NCI-H146 treated with DMSO at 0.1 percent for 48 hours (cell line): ENCODE data around the gene CATSPERZ.
"Not testable (repeated sequence)": the region's sequence is repeated elsewhere in the genome, so short reads cannot be mapped to it uniquely, and the experiment has no call there.

Experiments used
- DNase-seq: peaks from one replicate; lab custom pipeline; 2025; ENCODE audit not compliant: unreplicated experiment; lab: John Stamatoyannopoulos, UW

CATSPERZ gene

GRCh38 chr11:64298966-64299846, 952 bp upstream of the CATSPERZ start:
- no peak for DNase-seq

DNA sequence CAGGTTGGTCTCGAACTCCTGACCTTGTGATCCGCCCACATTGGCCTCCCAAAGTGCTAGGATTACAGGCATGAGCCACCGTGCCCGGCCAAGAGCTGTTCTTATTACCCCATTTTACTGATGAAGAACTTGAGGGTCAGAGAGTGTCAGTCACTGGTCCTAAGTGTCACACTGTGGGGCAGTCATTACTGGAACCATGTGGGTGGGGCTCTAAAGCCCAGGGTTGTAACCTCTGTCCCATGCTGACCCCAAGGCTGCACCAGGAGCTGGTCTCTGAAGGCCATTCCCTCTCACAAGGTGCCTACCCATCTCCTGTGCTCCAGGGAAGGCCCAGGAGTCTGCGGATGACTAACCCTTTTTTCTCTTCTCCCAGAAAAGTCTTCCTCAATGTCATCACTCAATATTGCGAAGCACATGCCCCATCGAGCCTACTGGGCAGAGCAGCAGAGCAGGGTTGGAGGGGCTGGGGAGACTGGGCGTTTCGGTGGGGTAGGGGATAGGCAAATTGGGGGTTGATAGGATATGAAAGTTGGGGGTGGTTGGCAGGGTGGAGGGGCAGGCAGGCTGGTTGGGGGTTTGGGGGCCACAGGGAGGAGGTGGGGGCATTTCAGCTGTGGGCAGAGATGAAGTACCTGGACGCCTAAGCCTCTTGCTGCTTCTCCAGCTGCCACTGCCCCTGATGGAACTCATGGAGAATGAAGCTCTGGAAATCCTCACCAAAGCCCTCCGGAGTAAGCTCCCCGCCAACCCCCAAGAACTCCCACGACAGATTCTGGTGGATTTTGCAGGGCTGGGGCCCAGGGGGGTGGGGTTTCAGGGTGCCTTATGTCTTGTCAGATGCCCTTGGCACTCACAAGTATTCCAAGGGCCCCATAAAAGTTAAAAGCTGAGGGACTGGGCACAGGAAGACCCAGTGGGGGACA, 3.2 kb downstream of the CATSPERZ start:
- no peak for DNase-seq

DNA sequence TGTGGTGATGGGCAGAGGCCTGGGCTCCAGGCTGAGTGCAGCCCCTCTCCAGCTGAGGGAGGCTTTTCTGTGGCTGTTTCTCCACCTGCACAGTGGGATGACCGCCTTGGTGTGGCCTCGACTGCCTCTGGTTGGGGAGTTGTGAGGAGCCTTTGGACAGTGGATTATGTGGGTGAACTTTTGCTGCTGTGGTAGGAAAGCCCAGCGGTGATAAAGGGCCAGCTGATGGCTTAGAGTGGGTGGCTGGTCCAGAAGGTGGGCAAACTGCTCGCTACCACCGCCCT, 3.8 kb downstream of the CATSPERZ start:
- no peak for DNase-seq

DNA sequence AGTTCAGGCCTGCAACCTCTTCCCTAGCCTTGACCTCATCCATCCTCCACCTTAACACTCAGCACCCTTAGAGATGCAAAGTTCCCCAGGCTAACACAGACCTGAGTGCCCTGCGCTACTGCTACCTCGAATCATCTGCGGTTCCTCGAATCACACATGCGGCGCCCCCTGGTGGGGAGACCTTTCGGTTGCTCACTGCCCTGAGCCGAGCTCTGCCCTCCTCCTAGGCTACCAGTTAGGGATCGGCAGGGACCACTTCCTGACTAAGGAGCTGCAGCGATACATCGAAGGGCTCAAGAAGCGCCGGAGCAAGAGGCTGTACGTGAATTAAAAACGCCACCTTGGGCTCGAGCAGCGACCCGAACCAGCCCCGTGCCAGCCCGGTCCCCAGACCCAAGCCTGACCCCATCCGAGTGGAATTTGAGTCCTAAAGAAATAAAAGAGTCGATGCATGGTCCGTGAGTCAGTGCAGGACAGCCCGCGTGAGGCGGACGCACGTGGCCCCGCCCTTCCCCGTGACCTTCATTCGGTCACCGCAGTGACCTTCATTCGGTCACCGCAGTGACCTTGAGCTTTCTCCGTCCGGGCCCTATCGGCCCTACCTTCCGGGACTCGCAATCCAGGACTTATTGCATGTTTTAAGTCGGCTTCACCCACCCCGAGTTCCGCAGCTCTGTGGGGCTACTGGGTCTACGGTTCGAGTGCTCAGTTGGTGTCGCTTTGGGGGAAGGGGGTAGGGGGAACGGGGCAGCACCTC, 4.3 kb downstream of the CATSPERZ start:
- DNase-seq, result peak; percentile 80

- peak; percentile 98 for DNase-seq
These were observed 5.0 kb downstream of the CATSPERZ start, which contains the start of gene ESRRA for GRCh38 chr11:64305075-64305690. Gene ESRRA, plus strand, starts transcription at chr11:64305524. Its CDS starts 1,656 bp downstream, at chr11:64307180.

DNA sequence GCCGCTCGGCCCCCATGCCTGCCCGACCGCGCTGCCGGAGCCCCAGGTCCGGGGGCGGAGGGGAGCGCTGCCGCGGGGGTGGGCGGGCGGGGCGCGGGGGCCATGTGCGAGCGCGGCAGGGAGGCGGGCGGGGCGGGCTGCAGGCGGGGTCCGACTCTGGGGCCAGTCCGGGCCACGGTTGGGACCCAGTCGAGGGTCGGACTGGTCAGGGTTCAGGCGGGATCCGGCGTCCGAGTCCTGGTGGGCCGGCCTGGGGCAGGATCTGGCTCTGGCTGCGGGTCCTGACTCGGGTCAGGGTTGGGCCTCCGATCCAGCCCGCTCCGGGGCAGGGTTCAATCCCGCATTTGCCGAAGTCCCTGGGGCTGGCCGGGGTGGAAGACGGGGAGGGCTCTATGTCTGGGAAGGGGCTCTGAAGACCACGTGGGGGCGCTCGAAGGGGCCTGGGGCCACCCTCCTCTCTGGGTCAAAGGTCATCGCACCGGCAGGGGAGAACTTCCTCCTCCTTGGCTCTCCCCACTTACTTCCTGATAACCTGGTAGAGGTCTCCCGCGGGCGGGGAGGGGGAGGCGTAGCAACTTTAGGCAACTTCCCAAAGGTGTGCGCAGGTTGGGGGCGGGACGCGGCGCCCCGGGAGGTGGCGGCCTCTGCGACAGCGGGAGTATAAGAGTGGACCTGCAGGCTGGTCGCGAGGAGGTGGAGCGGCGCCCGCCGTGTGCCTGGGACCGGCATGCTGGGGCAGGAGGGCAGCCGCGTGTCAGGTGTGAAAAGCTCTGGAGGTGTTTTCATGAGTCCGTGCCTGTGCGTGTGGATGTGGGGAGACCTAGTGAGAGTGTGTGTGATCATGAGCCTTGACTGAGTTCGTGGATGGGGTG, 5.8 kb downstream of the CATSPERZ start:
- peak; percentile 41 for DNase-seq

GRCh38 chr11:64306563-64306875, 6.4 kb downstream of the CATSPERZ start:
- DNase-seq, result no peak

DNA sequence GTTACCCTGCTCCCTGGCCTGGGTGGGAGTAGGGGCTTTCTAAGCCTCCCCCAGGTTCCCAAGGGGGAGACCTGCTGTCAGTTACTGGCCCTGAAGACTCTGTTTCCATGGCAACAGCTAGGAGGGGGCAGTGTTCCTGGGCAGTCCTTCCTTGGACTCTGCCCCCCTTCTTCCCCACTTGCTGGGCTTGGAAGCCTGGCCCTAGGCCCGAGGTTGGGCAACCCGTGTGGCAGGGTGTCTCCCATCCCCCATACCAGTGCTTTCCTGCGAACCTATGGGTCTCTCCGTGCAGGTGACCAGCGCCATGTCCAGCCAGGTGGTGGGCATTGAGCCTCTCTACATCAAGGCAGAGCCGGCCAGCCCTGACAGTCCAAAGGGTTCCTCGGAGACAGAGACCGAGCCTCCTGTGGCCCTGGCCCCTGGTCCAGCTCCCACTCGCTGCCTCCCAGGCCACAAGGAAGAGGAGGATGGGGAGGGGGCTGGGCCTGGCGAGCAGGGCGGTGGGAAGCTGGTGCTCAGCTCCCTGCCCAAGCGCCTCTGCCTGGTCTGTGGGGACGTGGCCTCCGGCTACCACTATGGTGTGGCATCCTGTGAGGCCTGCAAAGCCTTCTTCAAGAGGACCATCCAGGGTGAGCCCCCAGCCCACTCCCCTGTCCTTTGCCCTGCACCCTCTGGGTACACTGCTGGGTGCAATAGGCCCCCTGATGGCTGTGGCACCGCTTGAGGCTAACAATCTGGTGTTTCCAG, 6.9 kb downstream of the CATSPERZ start:
- DNase-seq, result no peak

DNA sequence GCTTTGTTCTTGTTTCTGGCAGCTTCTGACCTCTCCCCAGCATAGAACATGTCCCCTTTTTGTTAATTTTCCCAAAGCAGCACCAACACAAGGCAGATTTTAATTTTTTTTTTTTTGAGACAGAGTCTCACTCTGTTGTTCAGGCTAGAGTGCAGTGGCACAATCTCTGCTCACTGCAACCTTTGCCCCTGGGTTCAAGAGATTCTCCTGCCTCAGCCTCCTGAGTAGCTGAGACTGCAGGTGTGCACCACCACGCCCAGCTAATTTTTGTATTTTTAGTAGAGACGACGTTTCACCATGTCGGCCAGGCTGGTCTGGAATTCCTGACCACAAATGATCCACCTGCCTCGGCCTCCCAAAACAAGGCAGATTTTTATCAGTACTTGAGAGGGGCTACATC, 7.6 kb downstream of the CATSPERZ start:
- DNase-seq, result not testable (repeated sequence)

- DNase-seq, result no peak
These were observed 12.8 kb downstream of the CATSPERZ start for GRCh38 chr11:64312947-64313346.

DNA sequence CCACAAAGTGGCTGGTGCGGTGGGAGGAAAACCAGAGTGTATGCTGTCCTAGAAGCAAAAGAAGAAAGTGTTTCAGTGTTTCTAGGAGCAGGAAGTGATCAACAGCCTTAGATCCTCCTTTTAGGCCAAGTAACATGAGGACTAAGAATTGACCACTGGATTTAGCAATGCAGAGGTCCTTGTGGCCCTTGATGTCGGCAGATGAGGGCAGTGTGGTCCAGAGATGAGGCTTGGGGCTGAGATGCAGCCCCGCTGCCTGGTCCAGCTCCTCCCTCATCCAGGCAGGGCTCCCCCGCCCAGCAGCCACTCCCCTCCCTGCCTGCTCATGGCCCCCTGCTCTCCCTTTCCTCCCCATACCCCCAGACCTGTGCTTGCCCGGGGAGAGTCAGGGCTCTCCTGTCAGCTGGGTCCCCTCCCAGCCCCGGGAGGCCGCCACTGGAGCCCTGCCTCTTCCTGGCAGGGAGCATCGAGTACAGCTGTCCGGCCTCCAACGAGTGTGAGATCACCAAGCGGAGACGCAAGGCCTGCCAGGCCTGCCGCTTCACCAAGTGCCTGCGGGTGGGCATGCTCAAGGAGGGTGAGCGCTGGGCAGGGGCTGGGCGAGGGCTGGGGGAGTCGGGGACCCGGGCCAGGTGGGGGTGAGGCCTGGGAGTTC, 13.5 kb downstream of the CATSPERZ start:
- no peak for DNase-seq

DNA sequence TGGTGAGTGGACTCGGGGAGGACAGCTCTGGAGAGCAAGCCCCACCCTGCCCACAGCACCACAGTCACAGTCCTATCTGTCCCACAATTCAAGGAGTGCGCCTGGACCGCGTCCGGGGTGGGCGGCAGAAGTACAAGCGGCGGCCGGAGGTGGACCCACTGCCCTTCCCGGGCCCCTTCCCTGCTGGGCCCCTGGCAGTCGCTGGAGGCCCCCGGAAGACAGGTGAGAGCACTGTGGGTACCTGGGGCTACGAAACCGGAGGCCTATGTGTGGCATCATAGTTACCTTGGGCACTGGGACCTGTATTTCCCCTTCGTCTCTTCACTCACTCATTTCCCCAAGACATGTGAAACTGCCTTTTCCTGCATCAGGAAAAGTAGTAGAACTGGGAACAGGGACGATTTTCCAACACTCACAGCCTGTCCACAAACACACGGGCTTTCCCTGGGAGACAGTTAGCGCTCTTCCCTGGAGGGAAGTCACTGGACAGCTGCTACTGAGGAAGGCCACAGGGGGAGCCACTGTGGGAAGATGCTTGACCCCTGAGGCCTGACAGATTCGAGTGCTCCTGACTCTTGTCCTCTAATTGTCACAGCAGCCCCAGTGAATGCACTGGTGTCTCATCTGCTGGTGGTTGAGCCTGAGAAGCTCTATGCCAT, 14.1 kb downstream of the CATSPERZ start:
- DNase-seq, result no peak

DNA sequence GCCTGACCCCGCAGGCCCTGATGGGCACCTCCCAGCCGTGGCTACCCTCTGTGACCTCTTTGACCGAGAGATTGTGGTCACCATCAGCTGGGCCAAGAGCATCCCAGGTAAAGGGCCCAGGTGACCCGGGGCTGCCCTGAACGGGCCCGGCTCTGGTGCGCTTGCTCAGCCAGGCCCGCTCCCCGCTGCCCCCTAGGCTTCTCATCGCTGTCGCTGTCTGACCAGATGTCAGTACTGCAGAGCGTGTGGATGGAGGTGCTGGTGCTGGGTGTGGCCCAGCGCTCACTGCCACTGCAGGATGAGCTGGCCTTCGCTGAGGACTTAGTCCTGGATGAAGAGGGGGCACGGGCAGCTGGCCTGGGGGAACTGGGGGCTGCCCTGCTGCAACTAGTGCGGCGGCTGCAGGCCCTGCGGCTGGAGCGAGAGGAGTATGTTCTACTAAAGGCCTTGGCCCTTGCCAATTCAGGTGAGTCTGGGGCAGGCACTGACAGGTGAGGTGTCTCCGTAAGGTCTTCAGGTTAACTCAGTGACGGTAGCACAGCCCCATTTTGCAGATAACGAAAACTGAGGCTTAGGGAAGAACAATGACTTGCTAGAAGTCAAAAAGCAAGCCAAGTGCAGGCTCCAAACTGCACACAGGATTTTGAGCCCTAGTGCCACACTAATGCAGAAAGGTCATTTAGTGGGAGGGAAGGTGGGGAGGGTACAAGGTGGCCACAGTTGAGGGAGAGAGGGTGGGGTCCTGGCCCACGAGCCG, 14.8 kb downstream of the CATSPERZ start:
- no peak for DNase-seq

- not testable (repeated sequence) for DNase-seq
These were observed 15.7 kb downstream of the CATSPERZ start for GRCh38 chr11:64315667-64316526.

DNA sequence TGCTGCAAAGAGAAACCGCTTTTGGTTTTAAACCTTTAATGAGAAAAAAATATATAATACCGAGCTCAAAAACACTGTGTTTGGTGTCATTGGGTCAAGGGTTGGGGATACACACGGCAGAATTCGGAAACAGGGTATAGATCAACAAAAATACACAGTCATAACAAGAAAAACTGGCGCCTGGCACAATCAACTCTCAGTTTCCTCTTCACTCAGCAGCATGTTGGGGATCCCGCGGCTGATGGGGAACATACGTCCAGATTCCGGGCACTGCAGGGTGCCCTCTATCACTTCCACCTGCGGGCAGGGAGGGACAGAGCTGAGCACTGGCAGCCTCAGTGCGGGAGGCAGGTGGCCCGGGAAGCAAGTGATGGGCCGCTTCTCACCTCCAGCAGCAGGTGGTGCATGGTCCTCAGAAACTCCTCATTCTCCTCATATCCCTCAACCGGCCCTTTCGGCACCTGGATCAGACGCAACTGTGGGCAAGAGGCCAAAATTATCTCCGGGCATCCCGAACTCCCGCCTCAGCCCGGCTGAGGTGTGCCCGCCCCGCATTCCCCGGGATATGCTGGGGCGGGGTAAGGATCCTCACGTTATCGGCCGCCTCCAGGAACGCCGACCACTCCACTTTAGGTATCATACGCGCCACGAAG, 16.6 kb downstream of the CATSPERZ start:
- DNase-seq, result no peak

DNA sequence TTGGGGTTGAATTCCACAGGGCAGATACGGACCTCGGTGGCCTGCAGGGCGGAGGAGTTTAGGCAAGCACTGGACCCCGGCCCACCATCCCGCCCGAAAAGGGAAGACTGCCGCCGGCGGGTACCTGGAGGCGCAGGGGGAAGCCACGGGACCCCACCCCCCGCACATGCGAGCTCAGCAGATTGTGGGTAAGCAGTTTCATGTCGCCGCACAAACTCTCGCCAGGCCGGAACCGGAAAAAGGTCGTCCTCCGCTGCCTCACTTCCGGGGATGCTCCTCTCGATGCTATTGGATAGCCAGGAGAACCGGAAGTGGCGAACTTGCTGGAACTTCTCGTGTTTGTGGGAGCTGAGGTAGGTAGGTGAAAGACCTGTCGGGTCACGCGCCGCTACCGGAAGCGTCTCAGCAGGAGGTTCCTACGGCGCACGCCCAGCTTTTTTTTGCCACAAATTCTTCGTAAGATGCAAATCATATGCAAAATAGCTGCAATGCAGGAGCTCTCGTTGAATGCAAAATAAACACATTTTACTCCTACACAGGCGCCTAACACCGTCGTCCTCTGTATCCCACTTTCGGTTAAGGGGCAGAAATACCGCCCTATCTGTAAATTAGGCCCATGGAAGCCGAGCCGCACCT, 17.3 kb downstream of the CATSPERZ start, which contains the start of gene TRMT112:
TSS of gene TRMT112 (minus strand) at position 235 of the 636 bp plus-strand sequence. CDS start at position 202, 33 bp downstream.
- peak; percentile 92 for DNase-seq
